GM12872 (cell line): ENCODE results near the gene DAPK3.

Experiments
- CTCF ChIP-seq: IDR thresholded peaks from 3 replicates; pipeline ENCODE4 v1.5.1; 2011; ENCODE audit warnings: low read depth, mild to moderate bottlenecking, low read length, moderate library complexity; ENCODE audit not compliant: insufficient read depth

DAPK3 gene

GRCh38 chr19:3981736-3982681 lies 11.1 kb upstream of the DAPK3 start:
- no peak for TF ChIP-seq CTCF

GRCh38 chr19:3981373-3981735 lies 10.5 kb upstream of the DAPK3 start:
- no peak for TF ChIP-seq CTCF

GRCh38 chr19:3980353-3981251 lies 9.7 kb upstream of the DAPK3 start:
- TF ChIP-seq CTCF = no peak

- TF ChIP-seq CTCF = no peak
Observed at GRCh38 chr19:3979674-3980352, 8.9 kb upstream of the DAPK3 start.

- TF ChIP-seq CTCF = no peak
Observed at GRCh38 chr19:3979289-3979673, 8.4 kb upstream of the DAPK3 start.

- TF ChIP-seq CTCF = no peak
Observed at GRCh38 chr19:3978145-3978544, 7.2 kb upstream of the DAPK3 start.
